Myometrial cell (primary cell): ENCODE measurements around the gene NAV1. TPM values are rescaled to one million over a fixed set of nuclear protein-coding genes. Genes with fewer than 3 reads are reported as not detected.

Source experiments
- total RNA-seq: library from RNA; depleted of rRNA; stranded (reverse); fragments of >200 nt; gene quantifications from 2 replicates; pipeline ENCODE4 v1.2.3, GENCODE V29; 2015

Gene NAV1, protein sequence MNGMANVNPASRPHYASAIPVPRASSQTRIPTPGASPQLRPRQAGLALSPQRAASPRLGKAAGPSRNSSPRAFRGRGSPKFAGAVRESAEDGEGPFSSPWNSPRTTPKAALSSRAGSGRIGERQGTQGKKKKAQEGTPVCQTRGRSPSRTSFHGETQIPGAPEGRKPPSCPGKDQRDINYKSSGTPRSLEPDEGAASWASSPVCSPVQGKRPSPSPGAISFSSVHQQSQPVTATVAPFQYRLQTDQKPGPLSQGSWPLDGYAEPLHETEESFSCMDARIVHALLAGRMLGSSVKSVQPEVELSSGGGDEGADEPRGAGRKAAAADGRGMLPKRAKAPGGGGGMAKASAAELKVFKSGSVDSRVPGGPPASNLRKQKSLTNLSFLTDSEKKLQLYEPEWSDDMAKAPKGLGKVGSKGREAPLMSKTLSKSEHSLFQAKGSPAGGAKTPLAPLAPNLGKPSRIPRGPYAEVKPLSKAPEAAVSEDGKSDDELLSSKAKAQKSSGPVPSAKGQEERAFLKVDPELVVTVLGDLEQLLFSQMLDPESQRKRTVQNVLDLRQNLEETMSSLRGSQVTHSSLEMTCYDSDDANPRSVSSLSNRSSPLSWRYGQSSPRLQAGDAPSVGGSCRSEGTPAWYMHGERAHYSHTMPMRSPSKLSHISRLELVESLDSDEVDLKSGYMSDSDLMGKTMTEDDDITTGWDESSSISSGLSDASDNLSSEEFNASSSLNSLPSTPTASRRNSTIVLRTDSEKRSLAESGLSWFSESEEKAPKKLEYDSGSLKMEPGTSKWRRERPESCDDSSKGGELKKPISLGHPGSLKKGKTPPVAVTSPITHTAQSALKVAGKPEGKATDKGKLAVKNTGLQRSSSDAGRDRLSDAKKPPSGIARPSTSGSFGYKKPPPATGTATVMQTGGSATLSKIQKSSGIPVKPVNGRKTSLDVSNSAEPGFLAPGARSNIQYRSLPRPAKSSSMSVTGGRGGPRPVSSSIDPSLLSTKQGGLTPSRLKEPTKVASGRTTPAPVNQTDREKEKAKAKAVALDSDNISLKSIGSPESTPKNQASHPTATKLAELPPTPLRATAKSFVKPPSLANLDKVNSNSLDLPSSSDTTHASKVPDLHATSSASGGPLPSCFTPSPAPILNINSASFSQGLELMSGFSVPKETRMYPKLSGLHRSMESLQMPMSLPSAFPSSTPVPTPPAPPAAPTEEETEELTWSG (N-terminal part only)
- 27.6 and 35.5 TPM in 2 replicates for total RNA-seq

DNA sequence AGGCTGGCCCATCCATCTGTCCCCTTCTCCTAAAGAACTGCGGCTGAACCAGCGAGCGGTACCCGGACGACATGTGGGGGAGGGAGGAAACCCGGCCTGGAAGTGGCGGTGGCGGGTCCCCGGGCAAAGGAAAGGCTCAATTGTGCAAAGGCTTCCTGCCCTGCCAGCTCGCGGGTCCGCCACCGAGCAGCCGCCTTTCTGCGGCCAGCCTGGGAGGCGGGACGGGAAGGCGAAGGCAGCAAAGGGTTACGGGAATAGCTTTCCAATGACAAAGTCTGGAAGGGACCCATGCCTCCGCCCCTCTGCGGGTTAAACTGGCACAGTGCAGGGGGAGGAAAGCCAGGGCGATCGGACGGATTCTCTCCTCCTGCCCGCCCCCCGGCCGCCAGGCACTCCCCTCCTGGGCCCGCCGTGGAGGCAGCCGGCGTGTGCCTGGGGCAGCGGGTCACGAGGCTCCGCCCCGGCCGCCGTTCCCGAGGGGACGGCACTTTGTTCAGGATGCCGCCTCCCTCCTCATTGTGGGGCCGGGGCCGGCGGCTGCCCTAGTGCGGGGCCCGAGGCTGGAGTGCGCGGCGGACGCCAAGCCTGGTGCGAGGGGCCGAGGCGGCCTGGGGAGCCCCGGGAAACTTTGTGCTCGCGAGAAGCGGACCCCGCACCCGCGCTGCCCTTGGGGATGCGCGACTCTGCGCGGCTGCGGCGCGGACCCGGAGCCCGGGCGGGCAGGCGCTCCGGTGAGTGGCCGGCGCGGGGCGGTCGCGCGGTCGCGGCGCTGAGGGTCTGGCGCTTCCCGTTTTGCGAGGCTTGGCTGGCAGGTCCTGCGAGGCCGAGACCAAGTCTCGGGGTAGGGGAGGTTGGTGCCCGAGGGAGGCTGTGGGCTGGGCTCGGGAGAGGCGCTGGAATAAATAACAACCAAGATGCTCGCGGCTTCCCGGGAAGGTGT, at the start of gene NAV1:
TSS of gene NAV1 (plus strand) at position 516 of the 940 bp plus-strand sequence. CDS start 83,758 bp downstream, outside the sequence.

DNA sequence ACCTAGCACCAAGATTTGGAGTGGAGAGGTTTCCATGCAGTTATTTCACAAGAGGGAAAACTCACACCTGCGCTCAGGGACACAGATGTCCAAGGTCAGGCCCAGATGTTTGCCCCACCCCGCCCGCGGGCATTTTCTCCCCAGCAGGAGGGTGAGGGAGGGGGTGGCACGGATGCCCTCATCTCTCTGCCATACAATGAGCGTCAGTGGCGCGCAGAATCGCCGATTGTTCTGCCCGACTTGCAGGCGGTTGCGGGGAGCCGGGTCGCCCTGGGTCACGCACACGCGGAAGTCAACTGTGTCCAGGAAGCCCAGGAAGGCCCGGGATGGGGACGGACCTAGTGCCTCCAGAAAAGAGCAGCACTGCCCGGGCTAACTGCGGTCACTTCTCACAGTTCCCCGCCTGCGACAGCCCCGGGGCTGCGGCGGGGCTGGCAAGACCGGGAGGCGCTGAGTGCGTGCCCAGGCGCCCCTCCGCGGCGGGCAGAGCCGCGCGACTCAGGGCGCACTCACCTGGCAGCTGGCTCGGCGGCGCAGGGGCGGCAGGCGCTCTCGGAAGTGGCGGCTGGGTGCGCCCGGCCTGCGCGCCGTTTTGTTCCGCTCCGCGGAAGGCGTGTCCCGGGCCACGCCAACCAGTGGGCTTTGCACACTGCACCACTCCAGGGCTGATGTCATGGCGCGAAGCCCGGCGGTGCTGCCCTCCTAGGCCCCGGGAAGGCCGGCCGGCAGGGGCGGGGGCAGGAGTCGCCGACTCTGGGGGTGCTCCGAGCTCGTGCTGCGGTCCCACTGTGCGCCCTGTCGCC, 32.2 kb upstream of the NAV1 start, which contains the start of gene CSRP1:
TSS of gene CSRP1 (minus strand) at position 567 of the 803 bp plus-strand sequence. CDS start 10,820 bp downstream, outside the sequence.

Other genes starting within 250 kb of the NAV1 start
- gene TNNT2, start 161.4 kb upstream of the NAV1 start, total RNA-seq, result not detected in 2 replicates
- gene LAD1, start 139.8 kb upstream of the NAV1 start, total RNA-seq, result not detected in 2 replicates
- gene TNNI1, start 117.4 kb upstream of the NAV1 start, total RNA-seq, result not detected in 2 replicates
- 115 and 141 TPM in 2 replicates for gene PHLDA3, start 69.9 kb upstream of the NAV1 start, total RNA-seq
- 1,719 and 1,887 TPM in 2 replicates for gene CSRP1, start 32.0 kb upstream of the NAV1 start, total RNA-seq